Glutamatergic neuron (in vitro differentiated cells): ENCODE measurements around the gene FRMD4A. TPM values are rescaled to one million over a fixed set of nuclear protein-coding genes. Genes with fewer than 3 reads are reported as not detected.

ENCODE experiments used
- DNase-seq: peaks from one replicate; pipeline ENCODE4 v3.0.0; 2022
- H3K27ac Mint-ChIP-seq: one replicate; pipeline ENCODE4 v1.8.0; 2020; ENCODE audit warnings: mild to moderate bottlenecking, mixed read lengths, inconsistent platforms; ENCODE audit not compliant: unreplicated experiment
- H3K27me3 Mint-ChIP-seq: one replicate; pipeline ENCODE4 v1.8.0; 2020; ENCODE audit warnings: mild to moderate bottlenecking, moderate library complexity, mixed read lengths, inconsistent platforms; ENCODE audit not compliant: unreplicated experiment
- H3K36me3 Mint-ChIP-seq: one replicate; pipeline ENCODE4 v1.8.0; 2020; ENCODE audit warnings: mild to moderate bottlenecking, mixed read lengths, inconsistent platforms; ENCODE audit not compliant: unreplicated experiment
- H3K4me1 Mint-ChIP-seq: one replicate; pipeline ENCODE4 v1.8.0; 2020; ENCODE audit warnings: mild to moderate bottlenecking, low read depth, mixed read lengths, inconsistent platforms; ENCODE audit not compliant: unreplicated experiment
- H3K4me3 Mint-ChIP-seq: one replicate; pipeline ENCODE4 v1.8.0; 2020; ENCODE audit warnings: mild to moderate bottlenecking, mixed read lengths, inconsistent platforms; ENCODE audit not compliant: unreplicated experiment
- H3K9me3 Mint-ChIP-seq: one replicate; pipeline ENCODE4 v1.8.0; 2020; ENCODE audit warnings: mild to moderate bottlenecking, moderate library complexity, mixed read lengths, inconsistent platforms; ENCODE audit not compliant: unreplicated experiment
- CTCF ChIP-seq: fragments of 200-600 bp; sonication (generic); IDR thresholded peaks from one replicate; pipeline ENCODE4 v1.5.0; 2021; ENCODE audit not compliant: partially characterized antibody, unreplicated experiment
- total RNA-seq: library from RNA; stranded (reverse); fragmentation: NEBNext Ultra II Directional; extraction: Animal tissue kit (Norgen Biotek cat#: 25700); gene quantifications from one replicate; pipeline ENCODE4 v1.2.1, GENCODE V29; 2021; ENCODE audit not compliant: unreplicated experiment

FRMD4A gene
- total RNA-seq, 1 donor from 2014 or later: 70.6 TPM

GRCh38 chr10:13636776-13637175 is 693.9 kb downstream of the FRMD4A start:
- Mint-ChIP-seq H3K27ac (no peak overlapping the region), H3K36me3 (peaks cover 18% of the 10 kb centered on the region), H3K9me3 (peaks cover 12% of the 10 kb centered on the region), H3K4me1 (peaks cover 28% of the 10 kb centered on the region), H3K4me3 (no peak overlapping the region), H3K27me3 (peaks cover 4% of the 10 kb centered on the region)
- no peak for TF ChIP-seq CTCF
- DNase-seq: no peak

- peaks cover 4% of the 10 kb centered on the region for H3K9me3 Mint-ChIP-seq
- TF ChIP-seq CTCF: no peak
- peak overlapping the region; percentile 95 for H3K27ac Mint-ChIP-seq
- peaks cover 4% of the 10 kb centered on the region for H3K36me3 Mint-ChIP-seq
- peaks cover 2% of the 10 kb centered on the region for H3K27me3 Mint-ChIP-seq
- no peak for DNase-seq
- H3K4me3 Mint-ChIP-seq: peak overlapping the region; percentile 47
- peaks cover 37% of the 10 kb centered on the region for H3K4me1 Mint-ChIP-seq
Observed at GRCh38 chr10:13634207-13634606, 696.5 kb downstream of the FRMD4A start.

GRCh38 chr10:13633689-13634088 is 697.0 kb downstream of the FRMD4A start:
- no peak for TF ChIP-seq CTCF
- Mint-ChIP-seq H3K36me3 (peaks cover 4% of the 10 kb centered on the region), H3K27ac (peak overlapping the region; percentile 95), H3K4me1 (peaks cover 37% of the 10 kb centered on the region), H3K27me3 (peaks cover 2% of the 10 kb centered on the region), H3K4me3 (peak overlapping the region; percentile 65), H3K9me3 (peaks cover 4% of the 10 kb centered on the region)
- peak; percentile 68 for DNase-seq

- peak; percentile 57 for DNase-seq
- Mint-ChIP-seq H3K27me3 (peaks cover 2% of the 10 kb centered on the region), H3K36me3 (no peaks in the 10 kb centered on the region), H3K27ac (peak overlapping the region; percentile 95), H3K4me3 (peak overlapping the region; percentile 65), H3K9me3 (peaks cover 4% of the 10 kb centered on the region), H3K4me1 (peaks cover 37% of the 10 kb centered on the region)
- no peak for TF ChIP-seq CTCF
Observed at GRCh38 chr10:13632884-13633440, 697.8 kb downstream of the FRMD4A start.

- peaks cover 4% of the 10 kb centered on the region for H3K9me3 Mint-ChIP-seq
- H3K4me1 Mint-ChIP-seq: peaks cover 37% of the 10 kb centered on the region
- H3K4me3 Mint-ChIP-seq: peak overlapping the region; percentile 65
- no peak for TF ChIP-seq CTCF
- H3K36me3 Mint-ChIP-seq: no peaks in the 10 kb centered on the region
- DNase-seq: no peak
- peaks cover 2% of the 10 kb centered on the region for H3K27me3 Mint-ChIP-seq
- peak overlapping the region; percentile 95 for H3K27ac Mint-ChIP-seq
Observed at GRCh38 chr10:13632440-13632839, 698.3 kb downstream of the FRMD4A start.
